ENCODE measurements around the gene PTBP3.
A peak's percentile ranks its signal among the peaks of the same experiment; 100 is the strongest.
"Not testable (repeated sequence)": the region's sequence is repeated elsewhere in the genome, so short reads cannot be mapped to it uniquely, and the experiment has no call there.

Gene PTBP3

DNA sequence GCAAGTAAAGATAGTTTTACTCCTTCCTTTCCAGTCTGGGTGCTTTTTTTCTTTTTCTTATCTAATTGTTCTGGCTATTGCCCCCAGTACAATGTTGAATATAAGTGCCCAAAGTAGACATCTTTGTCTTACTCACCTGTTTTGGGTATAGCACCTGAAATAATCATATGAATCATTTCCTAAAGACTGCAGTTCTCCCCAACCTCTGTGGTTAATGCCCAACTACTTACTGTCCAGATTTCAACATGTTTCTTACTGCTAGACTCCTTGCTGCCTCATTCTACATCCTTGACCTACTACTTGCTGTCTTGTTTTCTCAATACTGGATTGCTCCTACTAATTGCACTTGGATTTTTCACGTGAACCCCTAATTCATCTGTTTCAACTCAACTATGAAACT, 37.6 kb upstream of the PTBP3 start:
- no peak for DNase-seq (ENCODE audit: low read depth)
- no peak for TF ChIP-seq POLR2A (IDR thresholded peaks at IDR 0.05; ENCODE audit: extremely low read depth, insufficient read length)
- TF ChIP-seq CTCF (IDR thresholded peaks at IDR 0.05; ENCODE audit: low read depth, low read length): no peak
- no peak for TF ChIP-seq MYC (IDR thresholded peaks at IDR 0.05; ENCODE audit: low read depth, low read length)
- no peak for TF ChIP-seq MAX (IDR thresholded peaks at IDR 0.05; ENCODE audit: low read depth, low read length)

GRCh38 chr9:112369817-112370216, 36.4 kb upstream of the PTBP3 start:
- H3K4me3 ChIP-seq (ENCODE audit: low read depth, low read length): no peak overlapping the region
- DNase-seq (ENCODE audit: low read depth): no peak
- no peak for TF ChIP-seq POLR2A (IDR thresholded peaks at IDR 0.05; ENCODE audit: extremely low read depth, insufficient read length)
- no peak for TF ChIP-seq CTCF (IDR thresholded peaks at IDR 0.05; ENCODE audit: low read depth, low read length)
- TF ChIP-seq MAX (IDR thresholded peaks at IDR 0.05; ENCODE audit: low read depth, low read length): no peak
- no peak for TF ChIP-seq MYC (IDR thresholded peaks at IDR 0.05; ENCODE audit: low read depth, low read length)

More for the DNA sequence above, 37.6 kb upstream of the PTBP3 start:
- no peak overlapping the region for H3K4me3 ChIP-seq (ENCODE audit: low read depth, low read length)

DNA sequence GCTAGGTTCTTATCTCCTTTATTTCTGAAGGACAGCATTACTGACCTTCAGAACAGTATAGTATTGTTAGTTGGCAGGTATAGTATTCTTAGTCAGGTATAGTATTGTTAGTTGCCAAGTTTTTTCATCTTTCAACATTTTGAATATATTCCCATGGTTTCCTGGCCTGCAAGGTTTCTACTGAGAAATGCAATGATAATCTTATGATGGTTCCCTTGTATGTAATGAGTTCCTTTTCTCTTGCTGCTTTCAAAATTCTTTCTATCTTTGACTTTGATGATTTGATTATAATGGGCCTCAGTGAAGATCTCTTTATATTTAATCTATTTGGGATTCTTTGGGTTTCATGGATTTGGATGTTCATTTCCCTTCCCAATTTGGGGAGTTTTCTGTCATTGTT, 34.0 kb upstream of the PTBP3 start:
- no peak overlapping the region for H3K4me3 ChIP-seq (ENCODE audit: low read depth, low read length)
- DNase-seq (ENCODE audit: low read depth): no peak
- TF ChIP-seq MYC (IDR thresholded peaks at IDR 0.05; ENCODE audit: low read depth, low read length) (no peak), POLR2A (IDR thresholded peaks at IDR 0.05; ENCODE audit: extremely low read depth, insufficient read length) (no peak), CTCF (IDR thresholded peaks at IDR 0.05; ENCODE audit: low read depth, low read length) (no peak), MAX (IDR thresholded peaks at IDR 0.05; ENCODE audit: low read depth, low read length) (no peak)

- no peak for TF ChIP-seq MYC (IDR thresholded peaks at IDR 0.05; ENCODE audit: low read depth, low read length)
- no peak for TF ChIP-seq MAX (IDR thresholded peaks at IDR 0.05; ENCODE audit: low read depth, low read length)
- peak; percentile 25 for TF ChIP-seq CTCF (IDR thresholded peaks at IDR 0.05; ENCODE audit: low read depth, low read length)
- DNase-seq (ENCODE audit: low read depth): no peak
- H3K4me3 ChIP-seq (ENCODE audit: low read depth, low read length): no peak overlapping the region
Observed at GRCh38 chr9:112366591-112366990, 33.2 kb upstream of the PTBP3 start.

DNA sequence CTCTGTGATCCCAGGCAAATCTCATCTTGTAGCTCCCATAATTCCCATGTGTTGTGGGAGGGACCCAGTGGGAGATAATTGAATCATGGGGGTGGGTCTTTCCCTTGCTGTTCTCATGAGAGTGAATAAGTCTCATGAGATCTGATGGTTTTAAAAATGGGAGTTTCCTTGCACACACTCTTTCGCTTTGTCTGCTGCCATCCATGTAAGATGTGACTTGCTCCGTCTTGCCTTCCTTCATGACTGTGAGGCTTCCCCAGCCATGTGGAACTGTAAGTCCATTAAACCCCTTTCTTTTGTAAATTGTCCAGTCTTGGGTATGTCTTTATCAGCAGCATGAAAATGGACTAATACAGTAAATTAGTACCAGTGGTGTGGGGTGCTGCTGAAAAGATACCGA, 31.8 kb upstream of the PTBP3 start:
- H3K4me3 ChIP-seq (ENCODE audit: low read depth, low read length); DNase-seq (ENCODE audit: low read depth): not testable (repeated sequence)

DNA sequence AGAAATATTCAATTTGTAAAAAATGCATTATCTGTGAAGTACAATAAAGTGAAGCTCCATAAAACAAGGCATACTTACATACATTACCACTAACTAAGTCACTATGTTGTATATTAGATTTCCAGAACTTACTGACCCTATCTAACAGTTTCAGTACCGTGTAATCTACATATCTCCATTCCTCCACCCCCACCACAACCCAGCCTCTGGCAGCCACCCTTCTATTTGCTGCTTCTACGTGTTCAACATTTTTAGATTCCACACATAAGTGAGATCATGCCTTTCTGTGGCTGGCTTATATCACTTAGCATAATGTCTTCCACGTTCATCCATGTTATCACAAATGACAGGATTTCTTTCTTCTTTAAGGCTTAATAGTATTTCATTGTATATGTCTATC, 31.3 kb upstream of the PTBP3 start:
- TF ChIP-seq POLR2A (IDR thresholded peaks at IDR 0.05; ENCODE audit: extremely low read depth, insufficient read length) (no peak), MAX (IDR thresholded peaks at IDR 0.05; ENCODE audit: low read depth, low read length) (no peak), MYC (IDR thresholded peaks at IDR 0.05; ENCODE audit: low read depth, low read length) (no peak), CTCF (IDR thresholded peaks at IDR 0.05; ENCODE audit: low read depth, low read length) (no peak)
- DNase-seq (ENCODE audit: low read depth): no peak
- no peak overlapping the region for H3K4me3 ChIP-seq (ENCODE audit: low read depth, low read length)

All from NB4 (cell line).